HepG2 (cell line): Measurements from ENCODE around the gene PPP3R1.

Experiments used
- CBFB ChIP-seq: sonication (generic); formaldehyde crosslinking; IDR thresholded peaks from 2 replicates; pipeline ENCODE4 v1.4.0; 2020; ENCODE audit warnings: missing genetic modification reagents
- FOXA1 ChIP-seq, 2 experiments: fragments of 450-650 bp in 1 of 2; sonication (generic) in 1 of 2; formaldehyde crosslinking in 1 of 2; IDR thresholded peaks; 2 replicates each; pipeline versions ENCODE4 v1.4.0 to v1.6.1; 2016 to 2020; ENCODE audit warnings: missing genetic modification reagents in 1 of 2
- PHF8 ChIP-seq: sonication (generic); formaldehyde crosslinking; IDR thresholded peaks from 2 replicates; pipeline ENCODE4 v1.5.0; 2020; ENCODE audit warnings: missing genetic modification reagents
- ZSCAN5A ChIP-seq: sonication (generic); formaldehyde crosslinking; IDR thresholded peaks from 2 replicates; pipeline ENCODE4 v1.8.0; 2022; ENCODE audit warnings: mild to moderate bottlenecking, missing genetic modification reagents, borderline replicate concordance

- no peak for TF ChIP-seq ZSCAN5A (CRISPR knock-in tag)
- no peak for TF ChIP-seq FOXA1 (IDR thresholded peaks at IDR 0.05)
- TF ChIP-seq FOXA1 (CRISPR knock-in tag; IDR thresholded peaks at IDR 0.05), result no peak
- TF ChIP-seq CBFB (CRISPR knock-in tag), result no peak
- TF ChIP-seq PHF8 (CRISPR knock-in tag), result no peak
Observed at GRCh38 chr2:68203587-68203986, 48.7 kb downstream of the PPP3R1 start.
